Epidermal melanocyte (primary cell): ENCODE measurements around the gene CAMK2N1.
"Not testable (repeated sequence)": the region's sequence is repeated elsewhere in the genome, so short reads cannot be mapped to it uniquely, and the experiment has no call there.

Experiments
- DNase-seq: peaks from one replicate; pipeline ENCODE4 v3.0.0; 2011; ENCODE audit warnings: low spot score; ENCODE audit not compliant: insufficient read length

CAMK2N1 gene

GRCh38 chr1:20485527-20486456 lies at the start of gene CAMK2N1:
CAMK2N1 (minus strand) TSS chr1:20486210; CDS start chr1:20485379, 831 bp downstream.
- peak; percentile 86 for DNase-seq

GRCh38 chr1:20534659-20535417 lies 48.8 kb upstream of the CAMK2N1 start:
- DNase-seq: no peak

GRCh38 chr1:20533635-20534034 lies 47.6 kb upstream of the CAMK2N1 start:
- no peak for DNase-seq

GRCh38 chr1:20530901-20531300 lies 44.9 kb upstream of the CAMK2N1 start:
- DNase-seq: no peak

GRCh38 chr1:20530306-20530705 lies 44.3 kb upstream of the CAMK2N1 start:
- no peak for DNase-seq

- no peak for DNase-seq
Observed at GRCh38 chr1:20528221-20528620, 42.2 kb upstream of the CAMK2N1 start.

- no peak for DNase-seq
Observed at GRCh38 chr1:20526267-20526666, 40.3 kb upstream of the CAMK2N1 start.

- peak; percentile 31 for DNase-seq
Observed at GRCh38 chr1:20521960-20522861, 36.2 kb upstream of the CAMK2N1 start.

GRCh38 chr1:20519609-20520262 lies 33.7 kb upstream of the CAMK2N1 start:
- not testable (repeated sequence) for DNase-seq

GRCh38 chr1:20511518-20512428 lies 25.8 kb upstream of the CAMK2N1 start:
- no peak for DNase-seq

GRCh38 chr1:20508411-20508771 lies 22.4 kb upstream of the CAMK2N1 start:
- DNase-seq: no peak

- peak; percentile 98 for DNase-seq
Observed at GRCh38 chr1:20507564-20508410, 21.8 kb upstream of the CAMK2N1 start, which contains the start of gene MUL1. MUL1 (minus strand) TSS chr1:20508151; CDS start chr1:20508024, 127 bp downstream.

- DNase-seq: no peak
Observed at GRCh38 chr1:20507248-20507563, 21.2 kb upstream of the CAMK2N1 start.

- no peak for DNase-seq
Observed at GRCh38 chr1:20505488-20505887, 19.5 kb upstream of the CAMK2N1 start.

- no peak for DNase-seq
Observed at GRCh38 chr1:20500716-20501115, 14.7 kb upstream of the CAMK2N1 start.

- no peak for DNase-seq
Observed at GRCh38 chr1:20499718-20500117, 13.7 kb upstream of the CAMK2N1 start.

GRCh38 chr1:20499105-20499504 lies 13.1 kb upstream of the CAMK2N1 start:
- no peak for DNase-seq

- no peak for DNase-seq
Observed at GRCh38 chr1:20498116-20498515, 12.1 kb upstream of the CAMK2N1 start.

GRCh38 chr1:20497506-20497905 lies 11.5 kb upstream of the CAMK2N1 start:
- DNase-seq: no peak
